IMR-90 (cell line): Measurements from ENCODE around the gene ACKR2. TPM values are rescaled to one million over a fixed set of nuclear protein-coding genes. Genes with fewer than 3 reads are reported as not detected.
A peak's percentile ranks its signal among the peaks of the same experiment; 100 is the strongest.

Experiments
- ATAC-seq: fragments of 200-7000 bp; cut with Tn5 transposase; 2 replicates; pipeline ENCODE4 v1.9.1; 2020; ENCODE audit warnings: low read depth, mild to moderate bottlenecking, moderate library complexity
- BruUV-seq: library from RNA; stranded (reverse); fragments of 400-500 nt; replicated peaks from 2 replicates; lab custom pipeline; 2021; lab: Mats Ljungman, UMichigan
- CTCF ChIA-PET: fragments of 300-600 bp; formaldehyde crosslinking; extraction: SDS; loops from one replicate; lab custom pipeline; 2021; ENCODE audit warnings: antibody characterized with exemption; lab: Yijun Ruan, JAX
- POLR2A ChIA-PET: fragments of 300-600 bp; sonication (Branson Sonifier 250); formaldehyde crosslinking; loops from one replicate; lab custom pipeline; 2022; ENCODE audit warnings: antibody characterized with exemption; ENCODE audit not compliant: unreplicated experiment; lab: Charles Lee
- DNase-seq: peaks from one replicate; pipeline ENCODE4 v3.0.0; 2013
- H2AFZ ChIP-seq: replicated peaks from 2 replicates; pipeline ENCODE3; 2013; ENCODE audit warnings: low read length, mild to moderate bottlenecking; ENCODE audit not compliant: poor library complexity
- H2AK5ac ChIP-seq: 2 replicates; pipeline ENCODE4 v1.6.1; 2013; ENCODE audit warnings: low read depth, low read length, inconsistent platforms
- H2AK9ac ChIP-seq: replicated peaks from 2 replicates; pipeline ENCODE3; 2013; ENCODE audit warnings: mild to moderate bottlenecking, low read depth, low read length, moderate library complexity; ENCODE audit not compliant: poor library complexity
- H2BK120ac ChIP-seq: 2 replicates; pipeline ENCODE4 v1.6.1; 2013; ENCODE audit warnings: low read depth, low read length, inconsistent platforms
- H2BK15ac ChIP-seq: 3 replicates; pipeline ENCODE4 v1.6.1; 2013; ENCODE audit warnings: low read depth, low read length, inconsistent platforms
- H2BK20ac ChIP-seq: 2 replicates; pipeline ENCODE4 v1.6.1; 2013; ENCODE audit warnings: low read depth, mild to moderate bottlenecking, inconsistent platforms, low read length, moderate library complexity
- H2BK5ac ChIP-seq: 2 replicates; pipeline ENCODE4 v1.6.1; 2013; ENCODE audit warnings: mild to moderate bottlenecking, low read depth, low read length, inconsistent platforms; ENCODE audit not compliant: poor library complexity, severe bottlenecking
- H3K14ac ChIP-seq: replicated peaks from 2 replicates; pipeline ENCODE4 v1.6.1; 2013; ENCODE audit warnings: low read depth, low read length, inconsistent platforms
- H3K18ac ChIP-seq: 2 replicates; pipeline ENCODE4 v1.6.1; 2013; ENCODE audit warnings: low read depth, low read length, control low read depth
- H3K23ac ChIP-seq: 2 replicates; pipeline ENCODE4 v1.6.1; 2013; ENCODE audit warnings: low read depth, low read length, inconsistent platforms
- H3K27ac ChIP-seq: 2 replicates; pipeline ENCODE4 v1.5.1; 2013; ENCODE audit warnings: mild to moderate bottlenecking, control low read depth, low read length; ENCODE audit not compliant: insufficient read depth
- H3K27me3 ChIP-seq: 2 replicates; pipeline ENCODE4 v1.6.1; 2013; ENCODE audit warnings: low read length; ENCODE audit not compliant: control insufficient read depth, insufficient read depth
- H3K36me3 ChIP-seq: 2 replicates; pipeline ENCODE4 v1.6.1; 2013; ENCODE audit warnings: low read length, mixed read lengths; ENCODE audit not compliant: control insufficient read depth, insufficient read depth
- H3K4ac ChIP-seq: 2 replicates; pipeline ENCODE4 v1.6.1; 2013; ENCODE audit warnings: low read depth, low read length, inconsistent platforms
- H3K4me1 ChIP-seq: 2 replicates; pipeline ENCODE4 v1.6.1; 2013; ENCODE audit warnings: low read length, mixed read lengths; ENCODE audit not compliant: control insufficient read depth, insufficient read depth
- H3K4me2 ChIP-seq: 2 replicates; pipeline ENCODE4 v1.6.1; 2013; ENCODE audit warnings: low read depth, mild to moderate bottlenecking, control low read depth, low read length, moderate library complexity
- H3K4me3 ChIP-seq: 2 replicates; pipeline ENCODE4 v1.5.1; 2013; ENCODE audit warnings: low read depth, mild to moderate bottlenecking, control low read depth, low read length, moderate library complexity; ENCODE audit not compliant: insufficient read depth
- H3K56ac ChIP-seq: 2 replicates; pipeline ENCODE4 v1.6.1; 2013; ENCODE audit warnings: low read length, inconsistent platforms; ENCODE audit not compliant: insufficient read depth; ENCODE audit errors: extremely low read depth
- H3K79me1 ChIP-seq, 2 experiments: 2 replicates each; pipeline ENCODE4 v1.6.1; 2013; ENCODE audit warnings: low read length in 2 of 2, inconsistent platforms in 1 of 2, low read depth in 1 of 2
- H3K9ac ChIP-seq: 2 replicates; pipeline ENCODE4 v1.6.1; 2013; ENCODE audit warnings: low read depth, low read length, control low read depth
- H3K9me1 ChIP-seq: 2 replicates; pipeline ENCODE4 v1.6.1; 2013; ENCODE audit warnings: low read length, inconsistent platforms; ENCODE audit not compliant: insufficient read depth
- H3K9me3 ChIP-seq: 2 replicates; pipeline ENCODE4 v1.6.1; 2013; ENCODE audit warnings: low read length; ENCODE audit not compliant: control insufficient read depth, insufficient read depth
- H4K20me1 ChIP-seq: 2 replicates; pipeline ENCODE4 v1.6.1; 2013; ENCODE audit warnings: low read length, inconsistent platforms; ENCODE audit not compliant: insufficient read depth
- H4K5ac ChIP-seq: 2 replicates; pipeline ENCODE4 v1.6.1; 2013; ENCODE audit warnings: mild to moderate bottlenecking, low read depth, low read length, control low read depth
- H4K8ac ChIP-seq, 2 experiments: 2 replicates each; pipeline ENCODE4 v1.6.1; 2013; ENCODE audit warnings: low read depth in 2 of 2, low read length in 2 of 2, control low read depth in 1 of 2, inconsistent platforms in 1 of 2
- H4K91ac ChIP-seq: 2 replicates; pipeline ENCODE4 v1.6.1; 2013; ENCODE audit warnings: low read depth, low read length, inconsistent platforms; ENCODE audit not compliant: insufficient read depth
- BHLHE40 ChIP-seq: fragments of 150-350 bp; IDR thresholded peaks from 2 replicates; pipeline ENCODE4 v1.6.1; 2016; ENCODE audit warnings: mild to moderate bottlenecking, low read depth, low read length
- CEBPB ChIP-seq: IDR thresholded peaks from 2 replicates; pipeline ENCODE4 v1.6.1; 2012; ENCODE audit warnings: low read depth, low read length, improper control_type of control experiment
- FOS ChIP-seq: fragments of 150-350 bp; IDR thresholded peaks from 2 replicates; pipeline ENCODE4 v1.6.1; 2016; ENCODE audit warnings: low read depth, low read length
- MAZ ChIP-seq: IDR thresholded peaks from 2 replicates; pipeline ENCODE4 v1.6.1; 2012; ENCODE audit warnings: low read depth, mild to moderate bottlenecking, low read length, improper control_type of control experiment, moderate library complexity, borderline replicate concordance
- MXI1 ChIP-seq: IDR thresholded peaks from 2 replicates; pipeline ENCODE4 v1.6.1; 2012; ENCODE audit warnings: low read depth, mild to moderate bottlenecking, low read length, moderate library complexity, borderline replicate concordance
- NFE2L2 ChIP-seq: fragments of 150-350 bp; IDR thresholded peaks from 2 replicates; pipeline ENCODE4 v1.6.1; 2016; ENCODE audit warnings: low read depth, mild to moderate bottlenecking, low read length
- POLR2A ChIP-seq: IDR thresholded peaks from 2 replicates; pipeline ENCODE4 v1.6.1; 2012; ENCODE audit warnings: mild to moderate bottlenecking, low read depth, low read length
- RCOR1 ChIP-seq: IDR thresholded peaks from 2 replicates; pipeline ENCODE4 v1.6.1; 2012; ENCODE audit warnings: mild to moderate bottlenecking, low read length, improper control_type of control experiment; ENCODE audit not compliant: insufficient replicate concordance
- RFX5 ChIP-seq: IDR thresholded peaks from 2 replicates; pipeline ENCODE4 v1.8.0; 2012; ENCODE audit warnings: low read depth, mild to moderate bottlenecking, low read length, moderate library complexity
- SMC3 ChIP-seq: fragments of 150-350 bp; IDR thresholded peaks from 2 replicates; pipeline ENCODE4 v1.6.1; 2016; ENCODE audit warnings: low read depth, mild to moderate bottlenecking, antibody characterized with exemption, low read length, moderate library complexity
- WGBS, 2 experiments: methylation state at CpG; one replicate each; pipeline versions ENCODE4 v1.1.5 to v1.1.7; 2013; ENCODE audit warnings: missing lambda C conversion rate in 2 of 2; ENCODE audit not compliant: insufficient read length in 1 of 2; ENCODE audit errors: extremely low coverage in 2 of 2; 5-methylcytosine and 5-hydroxymethylcytosine counted together
- dilution Hi-C: fragments of 300-500 bp; cut with HindIII; formaldehyde crosslinking; loops from one replicate; pipeline ENCODE4 v1.14.3; 2018; ENCODE audit warnings: low sequenced_read_pairs; ENCODE audit not compliant: unreplicated experiment
- in situ Hi-C: fragments of 300-500 bp; cut with MboI; formaldehyde crosslinking; loops from 3 replicates; pipeline ENCODE4 v1.14.3; 2019; ENCODE audit warnings: low sequenced_read_pairs, inconsistent platforms, mixed read lengths
- intact Hi-C: fragments of 100-400 bp; cut with micrococcal nuclease; formaldehyde crosslinking; loops from 2 replicates; pipeline ENCODE4 v1.10.0; 2022
- polyA plus RNA-seq, 3 experiments: library from polyadenylated mRNA; depleted of rRNA; stranded (reverse); fragments of >200 nt; gene quantifications; 2 replicates each; pipeline ENCODE4 v1.2.3, GENCODE V29; 2012; ENCODE audit warnings: low replicate concordance in 1 of 3
- total RNA-seq: library from RNA; depleted of rRNA; stranded (reverse); fragments of >200 nt; gene quantifications from 2 replicates; pipeline ENCODE4 v1.2.3, GENCODE V29; 2012
- TF ChIP-seq, protein P1 (sequence below): conservative IDR thresholded peaks from 2 replicates; pipeline ENCODE4 v1.5.1; 2012; ENCODE audit warnings: mild to moderate bottlenecking, low read depth, low read length, improper control_type of control experiment
- TF ChIP-seq, protein P2 (sequence below): fragments of 150-350 bp; IDR thresholded peaks from 2 replicates; pipeline ENCODE4 v1.6.1; 2017; ENCODE audit warnings: mild to moderate bottlenecking, antibody characterized with exemption, low read length, low read depth
- TF ChIP-seq, protein P3 (sequence below): fragments of 150-350 bp; IDR thresholded peaks from 2 replicates; pipeline ENCODE4 v1.6.1; 2016; ENCODE audit warnings: low read depth, mild to moderate bottlenecking, low read length, moderate library complexity, borderline replicate concordance

The ACKR2 gene
- total and polyA plus RNA-seq, 2 of the 4 experiments (the other 2 are of a cell fraction), result 0.10 TPM; not detected in 1

DNA sequence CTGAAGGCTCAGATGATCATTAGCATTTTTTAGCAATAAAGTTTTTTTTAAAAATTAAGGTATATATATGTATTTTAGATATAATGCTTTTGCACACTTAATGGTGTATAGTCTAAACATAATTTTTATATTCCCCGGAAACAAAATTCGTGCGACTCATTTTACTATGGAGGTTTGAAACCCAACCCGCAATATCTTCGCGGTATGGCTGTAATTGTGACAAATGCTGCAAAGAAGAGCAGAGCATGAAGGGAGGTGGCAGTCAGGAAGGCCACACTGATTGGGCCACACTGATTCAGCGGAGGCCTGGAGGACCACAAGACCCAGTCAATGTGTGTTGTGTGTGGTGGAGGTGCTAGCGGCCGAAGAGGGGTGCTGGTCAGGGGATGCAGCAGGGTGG lies 70.9 kb downstream of the ACKR2 start:
- no peaks in the 10 kb centered on the region for H3K9me3 ChIP-seq
- H4K5ac ChIP-seq, result no peak overlapping the region
- no peak overlapping the region for H3K18ac ChIP-seq
- 86% methylated on average over 8 of the region's 9 CpGs; no CpG with 5 or more reads in 1 of the 2 experiments for WGBS, 2 experiments
- H3K4ac ChIP-seq, result no peak overlapping the region
- dilution Hi-C loops (no loop called here), in situ Hi-C loops (no loop called here), intact Hi-C loops (loop anchor here (5.0 to 10.0 kb wide), 2 partner anchors 335 to 633 kb away; no protein-coding TSS in a partner anchor)
- H3K56ac ChIP-seq, result no peak overlapping the region
- H4K91ac ChIP-seq, result no peak overlapping the region
- no peak overlapping the region for H3K9ac ChIP-seq
- no peak overlapping the region for H2BK5ac ChIP-seq
- H2BK20ac ChIP-seq, result no peak overlapping the region
- no peaks in the 10 kb centered on the region; the same call in 1 of the 2 replicates for H3K9me1 ChIP-seq
- no peak overlapping the region for H3K14ac ChIP-seq
- no peak for TF ChIP-seq POLR2A
- no peak for TF ChIP-seq RFX5
- TF ChIP-seq MXI1, result no peak
- TF ChIP-seq NFE2L2, result no peak
- no peak for TF ChIP-seq MAZ
- TF ChIP-seq SMC3, result no peak
- TF ChIP-seq CEBPB, result no peak
- TF ChIP-seq, protein P1, sequence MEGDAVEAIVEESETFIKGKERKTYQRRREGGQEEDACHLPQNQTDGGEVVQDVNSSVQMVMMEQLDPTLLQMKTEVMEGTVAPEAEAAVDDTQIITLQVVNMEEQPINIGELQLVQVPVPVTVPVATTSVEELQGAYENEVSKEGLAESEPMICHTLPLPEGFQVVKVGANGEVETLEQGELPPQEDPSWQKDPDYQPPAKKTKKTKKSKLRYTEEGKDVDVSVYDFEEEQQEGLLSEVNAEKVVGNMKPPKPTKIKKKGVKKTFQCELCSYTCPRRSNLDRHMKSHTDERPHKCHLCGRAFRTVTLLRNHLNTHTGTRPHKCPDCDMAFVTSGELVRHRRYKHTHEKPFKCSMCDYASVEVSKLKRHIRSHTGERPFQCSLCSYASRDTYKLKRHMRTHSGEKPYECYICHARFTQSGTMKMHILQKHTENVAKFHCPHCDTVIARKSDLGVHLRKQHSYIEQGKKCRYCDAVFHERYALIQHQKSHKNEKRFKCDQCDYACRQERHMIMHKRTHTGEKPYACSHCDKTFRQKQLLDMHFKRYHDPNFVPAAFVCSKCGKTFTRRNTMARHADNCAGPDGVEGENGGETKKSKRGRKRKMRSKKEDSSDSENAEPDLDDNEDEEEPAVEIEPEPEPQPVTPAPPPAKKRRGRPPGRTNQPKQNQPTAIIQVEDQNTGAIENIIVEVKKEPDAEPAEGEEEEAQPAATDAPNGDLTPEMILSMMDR, result no peak
- no peak for TF ChIP-seq FOS
- TF ChIP-seq, protein P2, sequence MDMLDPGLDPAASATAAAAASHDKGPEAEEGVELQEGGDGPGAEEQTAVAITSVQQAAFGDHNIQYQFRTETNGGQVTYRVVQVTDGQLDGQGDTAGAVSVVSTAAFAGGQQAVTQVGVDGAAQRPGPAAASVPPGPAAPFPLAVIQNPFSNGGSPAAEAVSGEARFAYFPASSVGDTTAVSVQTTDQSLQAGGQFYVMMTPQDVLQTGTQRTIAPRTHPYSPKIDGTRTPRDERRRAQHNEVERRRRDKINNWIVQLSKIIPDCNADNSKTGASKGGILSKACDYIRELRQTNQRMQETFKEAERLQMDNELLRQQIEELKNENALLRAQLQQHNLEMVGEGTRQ, result no peak
- TF ChIP-seq BHLHE40, result no peak
- TF ChIP-seq RCOR1, result no peak
- TF ChIP-seq, protein P3, sequence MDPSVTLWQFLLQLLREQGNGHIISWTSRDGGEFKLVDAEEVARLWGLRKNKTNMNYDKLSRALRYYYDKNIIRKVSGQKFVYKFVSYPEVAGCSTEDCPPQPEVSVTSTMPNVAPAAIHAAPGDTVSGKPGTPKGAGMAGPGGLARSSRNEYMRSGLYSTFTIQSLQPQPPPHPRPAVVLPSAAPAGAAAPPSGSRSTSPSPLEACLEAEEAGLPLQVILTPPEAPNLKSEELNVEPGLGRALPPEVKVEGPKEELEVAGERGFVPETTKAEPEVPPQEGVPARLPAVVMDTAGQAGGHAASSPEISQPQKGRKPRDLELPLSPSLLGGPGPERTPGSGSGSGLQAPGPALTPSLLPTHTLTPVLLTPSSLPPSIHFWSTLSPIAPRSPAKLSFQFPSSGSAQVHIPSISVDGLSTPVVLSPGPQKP, result no peak
- no peaks in the 10 kb centered on the region for H3K4me1 ChIP-seq
- H4K20me1 ChIP-seq, result no peaks in the 10 kb centered on the region
- H3K27ac ChIP-seq, result no peak overlapping the region
- ChIA-PET CTCF (no interaction called here), POLR2A (no interaction called here)
- H3K4me2 ChIP-seq, result no peak overlapping the region
- H2AK9ac ChIP-seq, result peak overlapping the region; percentile 83
- peaks cover 12% of the 10 kb centered on the region for H3K27me3 ChIP-seq
- H2AFZ ChIP-seq, result peak overlapping the region; percentile 97
- no peak overlapping the region; the same call in 1 of the 2 replicates for H3K23ac ChIP-seq
- H3K36me3 ChIP-seq, result no peaks in the 10 kb centered on the region
- ATAC-seq (no peak), DNase-seq (no peak)
- no peak overlapping the region for H2BK120ac ChIP-seq
- H4K8ac ChIP-seq, result peak overlapping the region in 1 of 2 experiments; percentile 79; a peak in 2 of 4 replicates
- H3K4me3 ChIP-seq, result no peak overlapping the region
- BruUV-seq, result no TSS peak
- H2BK15ac ChIP-seq, result no peak overlapping the region
- no peak overlapping the region; the same call in 1 of the 2 replicates for H2AK5ac ChIP-seq
- no peaks in the 10 kb centered on the region for H3K79me1 ChIP-seq
